ENCODE data around the gene SLC35A1. TPM values are rescaled to one million over a fixed set of nuclear protein-coding genes. Genes with fewer than 3 reads are reported as not detected.

The SLC35A1 gene
- total RNA-seq, 1 donor from 2014 or later: 34.6 TPM

DNA sequence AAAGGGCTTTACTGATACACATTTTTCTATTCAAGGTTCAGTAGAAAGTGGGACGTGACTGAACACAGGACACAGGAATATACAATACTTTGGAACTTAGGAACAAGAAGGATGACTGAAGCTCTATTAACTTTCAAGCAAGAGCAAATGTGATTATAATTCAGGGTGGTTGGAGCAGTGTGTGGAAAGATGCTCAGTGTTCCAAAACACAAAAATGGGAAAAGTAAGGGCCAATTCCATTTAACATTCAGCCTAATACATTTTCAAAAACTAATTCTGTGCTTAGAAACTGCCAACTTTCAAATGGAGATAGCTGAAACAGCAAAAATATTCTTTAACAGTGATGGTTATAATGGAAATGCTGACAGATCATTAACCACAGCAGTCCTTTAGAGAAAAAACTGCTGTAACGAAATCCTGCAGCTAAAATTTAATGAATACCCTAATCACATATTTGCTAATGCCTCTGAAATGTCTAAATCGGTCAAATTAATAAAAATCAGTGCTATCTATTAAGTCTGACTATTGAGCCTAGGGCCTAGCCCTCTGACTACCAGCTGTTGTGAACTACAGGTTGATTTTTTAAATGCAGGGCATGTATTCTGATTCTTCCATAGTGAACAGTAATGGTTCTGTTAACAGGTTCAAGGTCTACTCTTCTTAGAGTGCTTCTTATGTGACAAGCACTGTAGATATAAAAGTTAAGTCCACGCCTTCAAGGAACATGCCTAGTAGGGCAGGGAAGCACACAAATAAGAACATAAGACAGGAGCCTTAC is 71.1 kb downstream of the SLC35A1 start:
- Histone ChIP-seq H3K27me3 (no peaks in the 10 kb centered on the region), H3K4me2 (no peak overlapping the region), H3K9ac (no peak overlapping the region), H3K36me3 (peaks cover 17% of the 10 kb centered on the region), H3K9me3 (ENCODE audit: low read depth) (no peaks in the 10 kb centered on the region), H4K20me1 (ENCODE audit: low read depth) (no peaks in the 10 kb centered on the region), H3K4me1 (no peaks in the 10 kb centered on the region), H3K79me2 (ENCODE audit: low read depth) (no peaks in the 10 kb centered on the region), H3K27ac (no peak overlapping the region), H2AFZ (replicated peaks) (no peak overlapping the region), H3K4me3 (no peak overlapping the region), H3F3A (ENCODE audit: low read depth) (no peaks in the 10 kb centered on the region)
- DNase-seq (ENCODE audit: low spot score): no peak
- Mint-ChIP-seq H3K27ac (no peak overlapping the region), H3K4me3 (no peak overlapping the region), H3K27me3 (ENCODE audit: insufficient read depth, low read depth) (no peaks in the 10 kb centered on the region), H3K36me3 (peaks cover 26% of the 10 kb centered on the region), H3K4me1 (no peaks in the 10 kb centered on the region), H3K9me3 (no peaks in the 10 kb centered on the region)
- no peak for TF ChIP-seq EZH2phosphoT487 (IDR thresholded peaks at IDR 0.05)
- no peak for TF ChIP-seq EZH2 (IDR thresholded peaks at IDR 0.05)
- TF ChIP-seq, protein P1, sequence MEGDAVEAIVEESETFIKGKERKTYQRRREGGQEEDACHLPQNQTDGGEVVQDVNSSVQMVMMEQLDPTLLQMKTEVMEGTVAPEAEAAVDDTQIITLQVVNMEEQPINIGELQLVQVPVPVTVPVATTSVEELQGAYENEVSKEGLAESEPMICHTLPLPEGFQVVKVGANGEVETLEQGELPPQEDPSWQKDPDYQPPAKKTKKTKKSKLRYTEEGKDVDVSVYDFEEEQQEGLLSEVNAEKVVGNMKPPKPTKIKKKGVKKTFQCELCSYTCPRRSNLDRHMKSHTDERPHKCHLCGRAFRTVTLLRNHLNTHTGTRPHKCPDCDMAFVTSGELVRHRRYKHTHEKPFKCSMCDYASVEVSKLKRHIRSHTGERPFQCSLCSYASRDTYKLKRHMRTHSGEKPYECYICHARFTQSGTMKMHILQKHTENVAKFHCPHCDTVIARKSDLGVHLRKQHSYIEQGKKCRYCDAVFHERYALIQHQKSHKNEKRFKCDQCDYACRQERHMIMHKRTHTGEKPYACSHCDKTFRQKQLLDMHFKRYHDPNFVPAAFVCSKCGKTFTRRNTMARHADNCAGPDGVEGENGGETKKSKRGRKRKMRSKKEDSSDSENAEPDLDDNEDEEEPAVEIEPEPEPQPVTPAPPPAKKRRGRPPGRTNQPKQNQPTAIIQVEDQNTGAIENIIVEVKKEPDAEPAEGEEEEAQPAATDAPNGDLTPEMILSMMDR (IDR thresholded peaks at IDR 0.05): no peak

DNA sequence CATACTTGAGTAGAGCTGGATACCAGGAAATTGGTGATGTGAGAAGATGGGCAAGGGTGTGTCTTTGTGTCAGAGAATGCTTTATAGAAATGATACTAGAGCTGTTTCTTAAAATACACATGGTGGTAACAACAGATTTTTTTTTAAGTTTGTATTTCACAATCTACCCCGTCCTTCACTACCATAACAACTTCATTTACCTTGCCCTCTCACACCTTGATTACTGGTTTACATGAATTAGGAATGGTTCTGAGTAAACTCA is 71.6 kb downstream of the SLC35A1 start:
- TF ChIP-seq EZH2 (IDR thresholded peaks at IDR 0.05) (no peak), EZH2phosphoT487 (IDR thresholded peaks at IDR 0.05) (no peak)
- TF ChIP-seq, protein P1 (IDR thresholded peaks at IDR 0.05): no peak
- no peak overlapping the region for H3K9ac ChIP-seq
- Mint-ChIP-seq H3K36me3 (peaks cover 24% of the 10 kb centered on the region), H3K27ac (no peak overlapping the region), H3K4me3 (no peak overlapping the region), H3K4me1 (no peaks in the 10 kb centered on the region), H3K27me3 (ENCODE audit: insufficient read depth, low read depth) (no peaks in the 10 kb centered on the region), H3K9me3 (no peaks in the 10 kb centered on the region)
- no peaks in the 10 kb centered on the region for H3K79me2 ChIP-seq (ENCODE audit: low read depth)
- no peaks in the 10 kb centered on the region for H3K4me1 ChIP-seq
- no peaks in the 10 kb centered on the region for H3K9me3 ChIP-seq (ENCODE audit: low read depth)
- no peak overlapping the region for H3K4me3 ChIP-seq
- no peaks in the 10 kb centered on the region for H3F3A ChIP-seq (ENCODE audit: low read depth)
- no peak overlapping the region for H3K4me2 ChIP-seq
- H3K36me3 ChIP-seq: peaks cover 18% of the 10 kb centered on the region
- no peaks in the 10 kb centered on the region for H4K20me1 ChIP-seq (ENCODE audit: low read depth)
- H3K27me3 ChIP-seq: no peaks in the 10 kb centered on the region
- no peak overlapping the region for H3K27ac ChIP-seq
- DNase-seq (ENCODE audit: low spot score): no peak
- H2AFZ ChIP-seq (replicated peaks): no peak overlapping the region

DNA sequence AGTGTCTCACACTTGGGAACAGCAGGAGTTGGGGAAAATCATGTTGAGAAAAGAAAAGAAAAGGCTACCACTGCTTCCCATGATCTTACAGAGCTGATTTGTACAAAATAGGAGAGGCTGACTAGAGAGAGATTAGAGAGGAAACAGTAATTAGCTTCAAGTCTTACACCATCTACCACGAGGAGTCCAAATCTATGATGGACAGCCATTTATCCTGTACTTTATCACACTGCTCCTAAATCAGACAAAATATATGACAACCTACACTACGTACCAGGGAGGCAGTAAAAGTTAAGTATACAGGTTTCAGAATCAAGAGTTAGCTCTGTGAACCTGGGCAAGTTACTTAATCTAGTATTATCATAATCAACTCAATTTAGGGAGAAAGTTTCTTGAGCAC is 79.0 kb downstream of the SLC35A1 start:
- Histone ChIP-seq H3K9ac (no peak overlapping the region), H2AFZ (replicated peaks) (no peak overlapping the region), H3K27ac (peak overlapping the region; percentile 17), H3K79me2 (ENCODE audit: low read depth) (no peaks in the 10 kb centered on the region), H3K27me3 (no peaks in the 10 kb centered on the region), H3K4me2 (no peak overlapping the region), H3F3A (ENCODE audit: low read depth) (peaks cover 4% of the 10 kb centered on the region), H3K4me1 (no peaks in the 10 kb centered on the region), H3K4me3 (no peak overlapping the region), H3K9me3 (ENCODE audit: low read depth) (no peaks in the 10 kb centered on the region), H3K36me3 (peaks cover 25% of the 10 kb centered on the region), H4K20me1 (ENCODE audit: low read depth) (peaks cover 7% of the 10 kb centered on the region)
- Mint-ChIP-seq H3K36me3 (peaks cover 17% of the 10 kb centered on the region), H3K27me3 (ENCODE audit: insufficient read depth, low read depth) (no peaks in the 10 kb centered on the region), H3K9me3 (no peaks in the 10 kb centered on the region), H3K4me1 (peaks cover 8% of the 10 kb centered on the region), H3K27ac (peak overlapping the region; percentile 6), H3K4me3 (no peak overlapping the region)
- TF ChIP-seq, protein P1 (IDR thresholded peaks at IDR 0.05): no peak
- TF ChIP-seq EZH2phosphoT487 (IDR thresholded peaks at IDR 0.05): no peak
- TF ChIP-seq EZH2 (IDR thresholded peaks at IDR 0.05): no peak
- DNase-seq (ENCODE audit: low spot score): no peak
